Kidney (tissue), 14 donors: ENCODE results near the gene HOXB3. TPM values are rescaled to one million over a fixed set of nuclear protein-coding genes. Genes with fewer than 3 reads are reported as not detected.

Source experiments
- DNase-seq, 5 donors: peaks; one replicate each; pipeline ENCODE4 v3.0.0-alpha.2; 2013 to 2020
- FAIRE-seq: peaks from 2 replicates; lab custom pipeline; 2012; peaks lifted over from hg19 to GRCh38; lab: Jason Lieb, UNC
- H3K27ac ChIP-seq, 2 donors: one replicate each; pipeline ENCODE4 v1.7.0; 2013; ENCODE audit warnings: low read depth in 2 of 2, low read length in 2 of 2, inconsistent platforms in 1 of 2
- H3K27me3 ChIP-seq: one replicate; pipeline ENCODE4 v1.7.1; 2013; ENCODE audit warnings: low read length, inconsistent platforms; ENCODE audit not compliant: control insufficient read depth, insufficient read depth
- H3K36me3 ChIP-seq, 3 donors: one replicate each; pipeline versions ENCODE4 v1.7.0 to v1.7.1; 2013; ENCODE audit warnings: low read length in 3 of 3, control low read depth in 1 of 3, inconsistent platforms in 1 of 3; ENCODE audit not compliant: insufficient read depth in 3 of 3, control insufficient read depth in 2 of 3
- H3K4me1 ChIP-seq, 3 donors: one replicate each; pipeline versions ENCODE4 v1.7.0 to v1.7.1; 2013; ENCODE audit warnings: low read length in 3 of 3, inconsistent platforms in 1 of 3, low read depth in 1 of 3; ENCODE audit not compliant: control insufficient read depth in 2 of 3, insufficient read depth in 2 of 3
- H3K4me3 ChIP-seq, 3 donors: one replicate each; pipeline versions ENCODE4 v1.7.0 to v1.8.1; 2013; ENCODE audit warnings: low read length in 3 of 3, control low read depth in 1 of 3, inconsistent platforms in 1 of 3
- H3K9ac ChIP-seq, 3 donors: one replicate each; pipeline versions ENCODE4 v1.7.0 to v1.7.1; 2013; ENCODE audit warnings: low read length in 3 of 3, control low read depth in 1 of 3, inconsistent platforms in 1 of 3
- H3K9me3 ChIP-seq, 3 donors: one replicate each; pipeline versions ENCODE4 v1.7.0 to v1.7.1; 2013; ENCODE audit warnings: low read length in 3 of 3, control low read depth in 1 of 3, inconsistent platforms in 1 of 3; ENCODE audit not compliant: control insufficient read depth in 2 of 3, insufficient read depth in 1 of 3
- CTCF ChIP-seq: IDR thresholded peaks from 3 replicates; pipeline ENCODE4 v1.5.1; 2012; ENCODE audit warnings: mild to moderate bottlenecking, moderate library complexity, borderline replicate concordance; ENCODE audit not compliant: insufficient read depth; ENCODE audit errors: extremely low read depth
- intact Hi-C: fragments of 100-400 bp; cut with DNase I; formaldehyde crosslinking; loops from one replicate; pipeline ENCODE4 v1.11.1; 2022
- polyA plus RNA-seq: library from polyadenylated mRNA; stranded (reverse); fragments of 350-450 nt; fragmentation: Illumina TruSeq; extraction: RNeasy Lipid Tissue Mini Kit (QIAGEN cat#74804); gene quantifications from one replicate; pipeline ENCODE4 v1.2.3, GENCODE V29; 2014; ENCODE audit warnings: low read depth, low replicate concordance; ENCODE audit not compliant: insufficient read depth
- total RNA-seq: library from RNA; stranded (reverse); fragmentation: NEBNext Ultra II Directional; extraction: Animal tissue kit (Norgen Biotek cat#: 25700); gene quantifications from one replicate; pipeline ENCODE4 v1.2.1, GENCODE V29; 2021
- donor health status: control.
- donor health status: control.
- donor health status: control.
- donor health status: control.
- donor health status: control.
- donor health status: DM: yes; HTN: yes; CAD: no.
- donor health status: Normal renal cell carcinoma (clear cell type).

The HOXB3 gene
- total and polyA plus RNA-seq, 2 donors from 2014 or later: 12.1 to 99.0 TPM

- H3K27me3 ChIP-seq: no peaks in the 10 kb centered on the region
- H3K9ac ChIP-seq: peak overlapping the region in 2 of 3 donors; percentile 26 to 70
Measured at GRCh38 chr17:48569240-48569582, 20.8 kb downstream of the HOXB3 start.

GRCh38 chr17:48568499-48569239, 21.4 kb downstream of the HOXB3 start:
- TF ChIP-seq CTCF: no peak
- DNase-seq (peak in 2 of 5 donors; percentile 73 to 75), FAIRE-seq (no peak)
- peak overlapping the region; percentile 10 to 44 (median 23) for H3K4me3 ChIP-seq
- H3K27me3 ChIP-seq: no peaks in the 10 kb centered on the region
- peak overlapping the region; percentile 18 to 33 for H3K27ac ChIP-seq
- intact Hi-C loops: no loop called here
- no peaks in the 10 kb centered on the region for H3K9me3 ChIP-seq
- peaks cover 2 to 5% (median 2%) of the 10 kb centered on the region in 3 donors for H3K36me3 ChIP-seq
- peak overlapping the region in 2 of 3 donors; percentile 26 to 70 for H3K9ac ChIP-seq
- peaks cover 25 to 40% (median 38%) of the 10 kb centered on the region in 3 donors for H3K4me1 ChIP-seq

More at GRCh38 chr17:48569240-48569582, 20.8 kb downstream of the HOXB3 start:
- TF ChIP-seq CTCF: no peak
- Histone ChIP-seq H3K36me3 (peaks cover 2 to 5% (median 2%) of the 10 kb centered on the region in 3 donors), H3K4me3 (peak overlapping the region in 1 of 3 donors; percentile 51), H3K9me3 (no peaks in the 10 kb centered on the region), H3K4me1 (peaks cover 25 to 40% (median 38%) of the 10 kb centered on the region in 3 donors), H3K27ac (peak overlapping the region; percentile 18 to 81)
- intact Hi-C loops: no loop called here
- DNase-seq (no peak), FAIRE-seq (no peak)

GRCh38 chr17:48567646-48568354, 22.2 kb downstream of the HOXB3 start:
- FAIRE-seq (no peak), DNase-seq (no peak)
- peaks cover 2 to 5% (median 2%) of the 10 kb centered on the region in 3 donors for H3K36me3 ChIP-seq
- peak overlapping the region in 2 of 3 donors; percentile 34 to 70 for H3K9ac ChIP-seq
- no peak for TF ChIP-seq CTCF
- no peaks in the 10 kb centered on the region for H3K27me3 ChIP-seq
- intact Hi-C loops: no loop called here
- peak overlapping the region; percentile 68 to 77 for H3K27ac ChIP-seq
- H3K4me1 ChIP-seq: peaks cover 28 to 45% (median 39%) of the 10 kb centered on the region in 3 donors
- H3K4me3 ChIP-seq: peak overlapping the region in 1 of 3 donors; percentile 44
- H3K9me3 ChIP-seq: no peaks in the 10 kb centered on the region
